DMS 273 treated with DMSO at 0.1 percent for 48 hours (cell line): ENCODE data around the gene KLHDC7B.
"Not testable (repeated sequence)": the region's sequence is repeated elsewhere in the genome, so short reads cannot be mapped to it uniquely, and the experiment has no call there.

ENCODE experiments used
- DNase-seq: peaks from one replicate; lab custom pipeline; 2025; lab: John Stamatoyannopoulos, UW

The KLHDC7B gene

DNA sequence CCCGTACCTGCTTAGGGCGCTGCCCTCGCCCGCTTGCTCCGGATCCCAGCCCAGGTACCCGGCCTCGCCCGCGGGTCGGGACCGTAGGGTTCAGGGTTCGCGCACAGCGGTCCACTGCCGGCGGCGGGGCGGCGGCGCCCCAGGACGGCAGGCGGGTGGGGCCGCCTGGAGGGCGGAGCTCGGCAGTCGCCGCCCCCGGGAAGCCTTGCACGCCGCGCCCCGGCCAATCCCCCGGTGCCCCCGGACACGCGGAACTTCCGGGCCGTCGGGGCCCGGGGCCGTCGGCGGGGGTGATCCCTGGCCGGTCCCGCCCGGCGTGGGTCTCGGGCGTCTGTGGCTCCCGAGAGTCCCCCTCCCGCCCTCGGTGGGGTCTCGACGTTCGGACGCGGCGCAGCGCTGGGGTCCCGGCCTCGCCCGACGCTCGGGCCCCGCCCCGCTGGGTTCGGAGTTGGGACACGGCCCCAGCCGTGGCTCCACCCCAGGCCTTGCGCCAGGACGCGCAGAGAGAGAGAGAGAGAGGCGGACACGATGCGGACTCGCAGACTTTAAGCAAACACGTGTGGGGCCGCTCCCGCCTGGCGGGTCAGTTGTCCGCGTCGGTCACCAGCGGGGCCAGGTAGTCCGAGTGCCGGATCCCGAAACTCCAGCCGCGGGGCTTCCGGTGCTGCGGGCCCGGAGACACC, 15.7 kb upstream of the KLHDC7B start, which contains the start of gene TYMP:
Gene TYMP (minus strand): TSS at position 116 of the 683 bp plus-strand sequence. CDS start 303 bp downstream, outside the sequence.
- DNase-seq = no peak

DNA sequence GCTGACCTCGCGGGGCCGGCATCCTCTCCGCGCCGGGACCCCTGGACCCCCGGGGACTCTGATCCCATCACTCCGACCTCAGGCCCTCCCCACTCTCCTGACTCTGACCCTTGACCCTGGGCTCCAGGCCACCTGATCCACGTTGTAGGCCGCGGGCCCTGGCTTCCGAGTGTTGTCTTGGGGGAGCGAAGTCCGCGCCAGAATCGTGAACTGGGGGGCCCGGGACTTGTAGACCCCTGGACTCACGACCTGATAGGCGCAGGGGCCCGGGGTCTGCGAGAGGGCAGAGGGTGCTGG, 15.2 kb upstream of the KLHDC7B start:
- DNase-seq = no peak

DNA sequence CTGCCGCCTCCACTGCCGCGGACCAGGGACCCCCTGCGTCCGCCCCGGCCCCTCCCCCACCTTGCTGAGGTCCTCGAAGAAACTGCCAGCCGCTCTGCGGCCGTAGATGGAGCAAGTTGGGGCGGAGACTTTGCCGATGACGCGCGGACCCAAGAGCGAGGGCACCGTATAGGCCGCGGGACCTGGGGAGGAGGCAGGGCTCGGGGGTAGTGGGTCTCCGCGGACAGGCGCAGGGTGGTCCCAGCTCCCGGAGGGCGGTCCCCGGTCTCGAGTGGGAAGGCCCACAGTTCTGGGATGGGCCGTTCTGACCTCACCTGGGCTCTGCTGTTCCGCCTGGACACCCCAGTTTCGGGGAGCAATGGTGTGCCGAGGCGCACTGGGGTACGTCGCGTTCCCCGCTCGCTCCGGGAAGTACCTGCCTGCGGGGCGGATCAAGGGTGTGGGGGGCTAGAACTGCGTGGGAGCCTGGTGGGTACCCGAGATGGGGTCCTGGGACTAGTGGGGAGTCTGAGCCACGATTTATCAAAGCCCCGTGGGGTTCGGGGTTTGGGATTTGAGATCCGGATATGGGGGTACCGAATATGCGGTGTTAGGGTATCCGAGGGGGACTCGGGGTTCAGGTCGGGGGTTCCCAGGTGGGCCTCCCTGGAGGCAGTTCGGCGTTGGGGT, 14.7 kb upstream of the KLHDC7B start:
- DNase-seq = no peak

DNA sequence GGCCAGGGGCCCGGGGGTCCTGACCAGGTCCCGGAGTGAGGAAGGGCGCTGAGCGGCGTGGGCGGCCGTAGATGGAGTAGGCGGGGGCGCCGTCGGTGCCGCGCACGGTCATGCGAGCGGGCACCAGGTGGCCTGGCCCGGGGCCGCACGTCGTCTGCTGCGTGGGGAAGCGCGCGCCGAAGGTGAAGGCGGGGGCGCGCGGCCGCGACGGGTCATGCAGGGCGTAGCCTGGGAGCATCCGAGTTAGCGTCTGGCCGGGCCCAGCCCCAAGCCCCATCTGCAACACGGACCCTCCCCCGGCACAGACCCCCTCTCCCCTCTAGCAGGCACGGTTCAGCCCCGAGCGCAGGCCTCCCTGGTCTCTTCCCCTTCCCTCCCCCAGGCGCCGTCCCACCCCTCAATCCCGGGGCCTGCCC, 14.1 kb upstream of the KLHDC7B start:
- DNase-seq = no peak

DNA sequence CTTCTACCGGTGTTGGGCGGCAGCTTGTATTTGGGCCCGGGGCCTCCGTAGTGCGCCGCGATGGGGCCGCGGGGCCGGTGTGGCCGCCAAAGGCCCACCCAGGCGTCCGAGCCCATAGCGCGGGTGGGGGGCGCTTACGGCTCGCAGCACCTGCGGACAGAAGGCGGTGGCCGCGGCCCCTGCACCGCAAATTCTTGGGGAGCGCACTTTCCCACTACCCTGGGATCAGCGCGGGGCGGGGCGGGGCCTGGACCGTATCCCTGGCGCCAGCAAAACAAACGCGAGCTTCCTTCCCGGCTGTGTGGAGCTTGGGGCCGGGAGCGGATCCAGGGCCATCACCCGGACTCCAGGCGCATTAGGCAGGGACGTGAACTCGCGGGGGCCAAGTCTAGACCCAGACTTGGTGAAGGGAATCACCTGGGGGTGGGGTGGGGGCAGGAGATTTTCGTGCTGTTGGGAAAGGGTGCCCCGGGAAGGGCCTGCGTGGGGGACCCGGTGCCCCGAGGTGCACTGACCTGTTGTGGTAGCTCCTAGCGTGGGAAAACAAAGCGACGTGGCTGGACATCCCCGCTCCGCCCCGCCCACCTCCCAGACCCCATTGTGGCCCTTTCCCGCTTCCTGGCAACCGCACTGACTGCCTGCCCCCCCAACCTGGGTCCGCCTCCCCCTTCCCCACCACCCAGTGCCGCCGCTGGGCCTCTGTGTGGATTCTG, 13.6 kb upstream of the KLHDC7B start:
- no peak for DNase-seq

DNA sequence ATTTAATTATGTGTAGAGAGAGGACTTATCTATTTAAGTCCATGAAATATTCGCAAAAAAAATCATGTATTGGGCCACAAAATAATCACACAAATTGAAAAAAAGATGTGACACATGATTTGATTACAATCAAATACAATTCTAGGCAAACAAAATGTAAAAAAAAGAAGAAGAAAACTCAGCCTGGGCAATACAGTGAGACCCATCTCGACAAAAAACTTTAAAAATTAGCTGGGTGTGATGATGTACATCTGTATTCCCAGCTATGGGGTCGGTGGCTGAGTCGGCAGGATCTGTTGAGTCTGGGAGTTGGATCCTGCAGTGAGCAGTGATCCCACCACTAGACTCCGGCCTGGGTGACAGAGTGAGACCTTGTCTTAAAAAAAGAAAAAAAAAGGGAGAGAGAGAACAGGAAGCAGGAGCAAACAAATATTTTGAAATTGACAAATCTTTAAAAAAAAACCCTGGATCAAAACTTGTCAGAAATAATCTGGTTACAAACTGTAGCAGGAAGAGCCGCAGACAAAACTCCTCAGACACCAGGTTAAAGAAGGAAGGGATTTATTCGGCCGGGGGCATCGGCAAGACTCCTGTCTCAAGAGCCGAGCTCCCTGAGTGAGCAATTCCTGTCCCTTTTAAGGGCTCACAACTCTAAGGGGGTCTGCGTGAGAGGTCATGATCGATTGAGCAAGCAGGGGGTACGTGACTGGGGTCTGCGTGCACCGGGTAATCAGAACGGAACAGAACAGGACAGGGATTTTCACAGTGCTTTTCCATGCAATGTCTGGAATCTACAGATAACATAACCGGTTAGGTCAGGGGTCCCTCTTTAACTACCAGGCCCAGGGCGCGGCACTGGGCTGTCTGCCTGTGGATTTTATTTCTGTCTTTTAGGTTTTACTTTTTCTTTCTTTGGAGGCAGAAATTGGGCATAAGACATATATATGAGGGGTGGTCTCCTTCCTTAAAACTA, 12.6 kb upstream of the KLHDC7B start:
- no peak for DNase-seq

DNA sequence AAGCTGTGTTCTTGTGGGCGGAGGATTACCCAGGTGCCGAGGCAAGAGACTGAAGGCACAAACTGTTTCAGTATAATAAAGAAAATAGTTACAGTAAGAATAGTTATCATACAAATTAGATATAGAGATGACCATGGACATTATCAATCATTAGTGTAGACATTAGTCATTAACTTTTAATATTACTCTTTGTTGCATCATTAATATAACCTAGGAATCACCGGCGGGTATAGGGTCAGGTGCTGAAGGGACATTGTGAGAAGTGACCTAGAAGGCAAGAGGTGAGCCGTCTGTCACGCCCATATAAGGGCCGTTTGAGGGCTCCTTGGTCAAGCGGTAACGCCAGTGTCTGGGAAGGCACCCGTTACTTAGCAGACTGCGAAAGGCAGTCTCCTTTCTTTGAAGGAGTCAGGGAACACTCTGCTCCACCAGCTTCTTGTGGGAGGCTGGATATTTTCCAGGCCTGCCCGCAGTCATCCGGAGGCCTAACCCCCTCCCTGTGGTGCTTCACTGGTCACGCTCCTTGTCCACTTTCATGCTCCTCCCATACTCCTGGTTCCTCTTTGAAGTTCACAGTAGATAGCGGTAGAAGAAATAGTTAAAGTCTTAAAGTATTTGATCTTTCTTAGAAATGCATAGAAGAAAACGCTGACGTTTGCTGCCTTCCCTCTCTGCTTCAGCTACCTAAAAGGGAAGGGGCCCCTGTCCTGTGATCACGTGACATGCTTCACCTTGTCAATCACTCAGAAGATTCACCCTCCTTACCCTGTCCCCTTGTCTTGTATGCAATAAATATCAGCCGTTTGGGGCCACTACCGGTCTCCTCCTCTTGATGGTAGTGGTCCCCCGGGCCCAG, 11.6 kb upstream of the KLHDC7B start:
- not testable (repeated sequence) for DNase-seq

DNA sequence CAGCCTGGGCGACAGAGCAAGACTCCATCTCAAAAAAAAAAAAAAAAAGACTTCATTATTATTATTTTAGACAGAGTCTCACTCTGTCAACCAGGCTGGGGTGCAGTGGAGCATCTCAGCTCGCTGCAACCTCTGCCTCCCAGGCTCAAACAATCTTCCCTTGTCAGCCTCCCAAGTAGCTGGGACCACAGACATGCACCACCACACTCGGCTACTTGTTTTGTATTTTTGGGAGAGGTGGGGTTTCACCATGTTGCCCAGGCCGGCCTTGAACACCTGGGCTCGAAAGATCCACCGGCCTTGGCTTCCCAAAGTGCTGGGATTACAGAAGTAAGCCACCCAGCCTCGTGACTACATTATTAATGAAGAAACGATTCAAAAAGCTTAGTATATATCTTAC, 10.6 kb upstream of the KLHDC7B start:
- DNase-seq = no peak

DNA sequence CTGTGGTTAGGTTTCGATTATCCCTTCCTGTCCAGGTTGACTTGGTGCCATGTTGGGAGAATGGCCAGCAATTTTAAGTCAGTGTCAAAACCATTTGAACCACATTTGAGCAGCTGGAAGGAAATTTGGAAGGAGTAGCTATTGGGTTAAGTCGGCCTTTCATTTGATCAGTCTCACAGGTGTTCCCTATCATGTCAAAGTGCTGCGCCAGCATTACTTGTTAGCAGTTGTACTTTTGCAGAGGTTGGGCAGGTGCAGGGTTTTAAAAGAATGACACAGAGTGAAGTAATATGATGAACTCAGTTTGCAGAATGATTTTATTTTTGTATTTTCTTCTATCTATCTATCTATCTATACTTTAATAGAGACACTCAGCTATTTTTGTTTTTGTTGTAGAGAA, 9.5 kb upstream of the KLHDC7B start:
- no peak for DNase-seq

DNA sequence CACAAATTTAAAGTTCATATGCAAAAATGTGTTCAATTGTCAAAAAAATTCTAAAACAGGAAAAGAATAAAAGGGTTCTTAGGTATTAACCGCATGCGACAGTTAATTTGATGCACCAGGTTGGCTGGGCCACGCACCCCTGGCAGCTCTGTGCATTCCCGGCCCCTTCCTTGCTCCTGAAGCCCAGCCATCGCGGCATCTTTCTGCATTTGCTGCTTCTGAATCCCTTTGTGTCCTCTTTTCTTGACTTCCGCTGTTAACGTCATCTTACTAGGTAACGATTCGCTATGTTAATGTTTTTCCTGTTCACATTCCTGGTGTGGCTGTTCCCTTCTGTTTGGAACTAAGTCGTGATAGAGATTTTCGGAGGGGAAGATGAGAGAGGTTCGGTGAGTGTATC, 7.9 kb upstream of the KLHDC7B start:
- no peak for DNase-seq

DNA sequence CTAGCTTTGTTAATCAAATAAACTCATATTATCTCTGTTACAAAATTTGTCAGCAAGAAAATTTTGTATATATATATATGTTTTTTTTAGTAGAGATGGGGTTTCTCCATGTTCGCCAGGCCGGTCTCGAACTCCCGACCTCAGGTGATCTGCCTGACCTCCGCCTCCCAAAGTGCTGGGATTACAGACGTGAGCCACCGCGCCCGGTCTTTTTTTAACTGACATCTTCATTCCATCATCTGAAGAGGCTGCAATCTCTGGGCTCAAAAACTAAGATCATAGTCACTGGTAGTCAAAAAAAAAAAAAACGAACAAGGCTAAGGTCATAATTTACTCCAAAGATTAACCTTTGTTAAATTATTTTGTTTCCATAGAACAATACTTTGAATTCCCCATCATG, 5.3 kb upstream of the KLHDC7B start:
- no peak for DNase-seq

DNA sequence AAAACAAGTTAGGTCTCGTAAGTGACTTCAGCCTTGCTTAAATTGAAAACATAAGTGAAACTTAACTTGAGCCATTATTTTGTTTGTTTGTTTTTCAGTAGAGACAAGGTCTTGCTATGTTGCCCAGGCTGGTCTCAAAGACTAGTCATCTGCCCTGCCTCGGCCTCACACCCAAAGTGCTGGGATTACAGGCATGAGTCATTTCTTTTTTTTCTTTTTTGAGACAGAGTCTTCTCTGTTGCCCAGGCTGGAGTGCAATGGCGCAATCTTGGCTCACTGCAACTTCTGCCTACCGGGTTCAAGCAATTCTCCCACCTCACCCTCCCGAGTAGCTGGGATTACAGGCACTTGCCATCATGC, 4.1 kb upstream of the KLHDC7B start:
- DNase-seq = not testable (repeated sequence)

DNA sequence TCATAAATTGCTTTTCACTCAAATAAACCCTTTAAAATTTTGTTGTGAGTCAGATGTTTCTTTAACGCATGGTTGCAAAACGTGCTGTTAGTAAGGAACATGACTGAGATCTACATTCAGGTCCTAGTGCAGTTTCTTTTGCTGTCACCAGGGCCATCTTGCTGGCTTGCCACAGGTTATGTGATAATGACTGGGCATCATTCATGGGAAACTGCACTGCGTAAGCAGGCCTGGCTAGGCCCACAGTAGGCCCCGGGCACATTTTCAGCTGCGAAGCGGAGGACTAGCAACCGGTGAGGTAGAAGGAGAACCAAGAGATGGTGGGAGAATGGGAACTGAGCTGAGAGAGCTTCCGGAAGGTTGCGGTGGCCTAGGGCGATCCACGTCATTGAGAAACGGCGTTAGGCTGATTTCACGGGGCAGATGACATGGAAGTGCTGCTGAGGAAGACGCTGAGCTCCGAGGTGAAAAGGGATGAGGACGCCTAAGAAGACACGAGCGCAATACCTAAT, 3.2 kb upstream of the KLHDC7B start:
- DNase-seq = no peak

DNA sequence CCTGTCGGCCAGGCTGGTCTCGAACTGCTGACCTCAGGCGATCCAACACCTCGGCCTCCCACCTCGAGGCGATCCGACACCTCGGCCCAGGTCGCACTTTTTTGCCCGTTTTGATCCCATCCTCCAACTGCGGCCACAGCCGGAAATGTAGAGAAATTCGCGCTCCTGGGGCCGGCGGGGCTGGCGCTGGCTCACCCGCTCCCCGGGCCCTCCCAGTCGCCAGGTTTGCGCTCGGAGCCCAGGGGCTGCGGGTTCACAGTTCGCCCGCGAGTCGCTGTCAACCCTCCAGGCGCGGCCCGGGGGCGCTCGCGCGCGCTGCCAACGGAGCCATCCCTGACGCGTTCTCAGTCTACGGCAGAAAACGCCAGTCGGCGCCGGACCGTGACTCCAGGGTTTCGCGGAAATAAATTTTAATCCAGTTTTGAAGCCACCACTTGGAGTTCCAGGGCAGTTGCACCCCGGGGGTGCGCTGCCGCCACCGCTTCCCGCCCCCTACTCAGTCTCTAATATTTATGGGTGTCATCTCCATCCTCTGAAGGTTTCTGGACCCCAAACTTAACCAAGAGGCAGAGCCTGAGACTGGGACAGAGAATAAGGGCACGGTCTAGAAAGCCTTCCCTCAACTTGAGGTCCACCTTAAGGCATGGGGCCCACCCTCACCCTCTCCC, 1.5 kb upstream of the KLHDC7B start:
- no peak for DNase-seq

DNA sequence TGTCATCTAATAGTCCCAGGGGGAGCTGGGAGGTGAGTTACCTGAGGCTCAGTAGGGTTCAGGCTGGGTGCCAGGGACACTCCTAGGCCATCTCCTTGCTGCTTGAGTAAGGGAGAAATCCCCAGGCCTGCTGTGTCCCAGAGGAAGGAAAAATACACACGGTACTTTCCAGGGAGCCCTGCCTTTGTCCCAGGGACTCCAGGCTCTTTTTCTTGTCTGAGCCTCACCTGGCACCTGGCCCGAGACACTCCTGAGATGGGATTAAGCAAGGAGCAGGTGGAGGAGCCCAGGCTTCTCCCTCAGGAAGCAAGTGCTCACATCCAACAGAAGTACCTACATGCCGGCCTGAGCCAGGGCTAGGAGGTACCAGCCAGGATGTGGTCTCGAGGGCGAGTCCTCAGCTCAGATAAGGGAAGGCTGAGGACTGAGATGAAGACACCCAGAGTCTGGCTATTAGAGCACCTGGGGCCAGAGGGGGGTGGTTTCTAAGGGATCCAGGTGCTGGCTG, 899 bp upstream of the KLHDC7B start:
- no peak for DNase-seq

DNA sequence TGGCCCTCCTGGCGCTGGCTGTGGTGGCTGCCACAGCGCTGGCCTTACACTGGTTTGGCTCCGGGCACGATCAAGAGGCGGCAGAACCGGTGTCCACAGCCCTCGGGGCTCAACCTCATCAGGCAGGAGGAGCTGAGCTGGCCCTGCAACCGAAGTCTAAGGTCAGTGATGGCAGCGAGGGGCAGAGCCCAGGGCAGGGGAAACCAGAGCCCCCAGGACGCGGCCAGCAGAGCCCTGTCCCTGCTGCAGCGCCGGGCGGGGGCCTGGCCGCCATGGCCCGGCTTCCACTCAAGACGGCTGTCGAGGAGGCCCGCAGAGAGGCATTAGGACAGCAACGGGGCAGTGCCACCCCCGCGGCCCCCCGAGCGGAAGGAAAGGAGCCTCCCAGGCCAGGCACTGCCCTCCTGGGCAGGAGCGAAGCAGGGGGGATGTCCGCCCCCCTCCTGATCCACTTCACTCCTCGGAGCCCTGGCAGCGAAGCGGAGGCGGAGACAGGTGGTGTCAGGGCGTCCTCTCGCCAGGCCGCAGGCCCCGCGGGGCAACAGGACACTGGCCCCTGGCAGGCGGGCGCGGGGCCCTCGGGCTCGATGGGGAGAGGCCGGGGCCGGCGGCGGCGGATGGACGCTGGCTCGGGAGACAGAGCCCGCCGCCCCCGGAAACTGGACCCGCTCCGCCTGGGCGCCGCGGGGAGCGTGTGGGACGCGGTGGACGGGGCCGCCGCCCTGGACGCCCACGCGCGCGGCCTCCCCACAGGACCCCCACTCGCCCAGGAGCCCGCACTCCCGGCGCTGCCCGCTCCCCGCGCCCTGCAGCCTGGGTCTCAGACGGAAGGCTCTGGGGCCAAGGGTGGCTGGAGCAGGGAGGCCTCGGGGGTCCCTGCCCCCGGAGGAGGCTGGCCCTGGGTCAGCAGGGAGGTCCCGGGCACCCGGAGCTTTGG, 895 bp downstream of the KLHDC7B start:
- DNase-seq = no peak

DNA sequence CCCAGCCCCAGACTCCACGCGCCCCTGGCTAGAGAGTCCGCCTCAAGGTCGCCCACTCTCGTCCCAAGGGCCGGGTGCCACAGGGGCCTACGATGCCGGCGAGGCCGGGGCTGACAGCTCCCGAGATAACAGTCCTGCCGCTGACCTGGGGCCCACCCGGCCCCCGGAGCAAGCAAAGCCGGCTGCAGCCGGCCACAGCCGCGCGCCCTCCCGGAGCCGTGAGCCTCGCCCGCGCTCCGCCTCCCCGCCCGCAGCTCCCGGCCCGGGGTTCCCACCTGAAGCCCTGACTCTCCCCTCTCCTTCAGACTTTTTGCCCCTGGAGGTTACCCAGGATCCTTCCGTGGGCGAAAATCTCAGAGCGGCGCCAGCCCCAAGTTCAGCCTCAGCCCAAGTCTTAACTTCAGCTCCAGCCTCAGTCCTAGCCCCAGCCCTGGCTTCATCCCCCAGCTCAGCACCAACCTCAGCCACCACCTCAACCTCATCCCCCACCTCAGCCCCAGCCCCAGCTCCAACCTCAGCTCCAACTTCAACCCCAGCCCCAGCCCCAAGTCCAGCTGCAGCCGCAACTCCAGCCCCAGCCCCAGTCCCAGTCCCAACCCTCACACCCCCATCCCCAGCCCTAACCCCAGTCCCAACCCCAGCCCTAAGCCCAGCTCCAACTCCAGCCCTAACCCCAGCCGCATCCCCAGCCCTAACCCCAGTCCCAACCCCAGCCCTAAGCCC, 1.7 kb downstream of the KLHDC7B start:
- DNase-seq = no peak
